HepG2 (cell line): ENCODE data around the gene SLC16A5. TPM values are rescaled to one million over a fixed set of nuclear protein-coding genes. Genes with fewer than 3 reads are reported as not detected.

Experiments used
- HOXA5 ChIP-seq: sonication (generic); formaldehyde crosslinking; IDR thresholded peaks from 2 replicates; pipeline ENCODE4 v1.4.0; 2020; ENCODE audit warnings: missing genetic modification reagents
- IKZF4 ChIP-seq: sonication (generic); formaldehyde crosslinking; IDR thresholded peaks from 2 replicates; pipeline ENCODE4 v1.5.1; 2020; ENCODE audit warnings: borderline replicate concordance, mild to moderate bottlenecking, low read depth, missing genetic modification reagents; ENCODE audit errors: not compliant biosample characterization
- MED13 ChIP-seq: sonication (generic); formaldehyde crosslinking; IDR thresholded peaks from 2 replicates; pipeline ENCODE4 v1.5.0; 2020; ENCODE audit warnings: missing genetic modification reagents
- MEIS1 ChIP-seq: sonication (generic); formaldehyde crosslinking; IDR thresholded peaks from 2 replicates; pipeline ENCODE4 v1.9.0; 2021; ENCODE audit warnings: mild to moderate bottlenecking, missing genetic modification reagents, moderate library complexity, borderline replicate concordance
- NR2C2 ChIP-seq: sonication (generic); formaldehyde crosslinking; IDR thresholded peaks from 2 replicates; pipeline ENCODE4 v1.4.0; 2020; ENCODE audit warnings: missing genetic modification reagents, mild to moderate bottlenecking, moderate library complexity, borderline replicate concordance
- RNF219 ChIP-seq: sonication (generic); formaldehyde crosslinking; IDR thresholded peaks from 2 replicates; pipeline ENCODE4 v1.5.0; 2020; ENCODE audit warnings: mild to moderate bottlenecking, missing genetic modification reagents
- SATB2 ChIP-seq: sonication (generic); formaldehyde crosslinking; IDR thresholded peaks from 2 replicates; pipeline ENCODE4 v1.5.0; 2020; ENCODE audit warnings: missing genetic modification reagents
- TFDP1 ChIP-seq: IDR thresholded peaks from 2 replicates; pipeline ENCODE4 v1.6.1; 2016; ENCODE audit warnings: missing compliant biosample characterization, missing genetic modification reagents, borderline replicate concordance
- ZBTB20 ChIP-seq: sonication (generic); formaldehyde crosslinking; IDR thresholded peaks from 2 replicates; pipeline ENCODE4 v1.8.1; 2023; ENCODE audit warnings: missing genetic modification reagents, low read depth, mild to moderate bottlenecking, borderline replicate concordance
- ZNF207 ChIP-seq: fragments of 450-650 bp; IDR thresholded peaks from 2 replicates; pipeline ENCODE4 v1.6.1; 2016; ENCODE audit warnings: antibody characterized with exemption, borderline replicate concordance
- ZNF34 ChIP-seq: sonication (generic); formaldehyde crosslinking; IDR thresholded peaks from 2 replicates; pipeline ENCODE4 v1.4.0; 2020; ENCODE audit warnings: mild to moderate bottlenecking, missing genetic modification reagents, borderline replicate concordance
- ZNF691 ChIP-seq: sonication (generic); formaldehyde crosslinking; IDR thresholded peaks from 2 replicates; pipeline ENCODE4 v1.4.0; 2020; ENCODE audit warnings: missing genetic modification reagents, low read depth, mild to moderate bottlenecking, borderline replicate concordance
- polyA plus RNA-seq, 8 experiments: library from polyadenylated mRNA; depleted of rRNA in 3 of 8; stranded (reverse) in 7 of 8; unstranded in 1 of 8; fragments of >200 nt; fragmentation: Illumina TruSeq in 4 of 8; extraction: Trizol in 4 of 8; gene quantifications; 2 replicates each; pipeline versions ENCODE4 v1.2.1 to v1.2.3, GENCODE V29; 2011 to 2016; ENCODE audit warnings: low read depth in 4 of 8, missing spikeins in 1 of 8, mixed read lengths in 1 of 8; ENCODE audit not compliant: insufficient read depth in 1 of 8
- total RNA-seq, 5 experiments: library from RNA; depleted of rRNA; stranded (reverse); fragments of >200 nt; fragmentation: Illumina TruSeq; extraction: Trizol; gene quantifications; 2 replicates each; pipeline ENCODE4 v1.2.3, GENCODE V29; 2016; ENCODE audit warnings: low read depth in 1 of 5
- TF ChIP-seq, protein P1 (sequence below): sonication (generic); formaldehyde crosslinking; IDR thresholded peaks from 2 replicates; pipeline ENCODE4 v1.4.0; 2020; ENCODE audit warnings: missing genetic modification reagents
- TF ChIP-seq, protein P2 (sequence below), 2 experiments: sonication (generic) in 1 of 2; formaldehyde crosslinking in 1 of 2; IDR thresholded peaks; 2 replicates each; pipeline versions ENCODE4 v1.4.0 to v1.6.1; 2016 to 2020; ENCODE audit warnings: borderline replicate concordance in 1 of 2, low read depth in 1 of 2, mild to moderate bottlenecking in 1 of 2, missing genetic modification reagents in 1 of 2
- TF ChIP-seq, protein P3 (sequence below): sonication (generic); IDR thresholded peaks from 2 replicates; pipeline ENCODE4 v1.6.1; 2016; ENCODE audit warnings: low read depth, borderline replicate concordance

The SLC16A5 gene
- total and polyA plus RNA-seq, 2 of the 13 experiments (the other 11 are each of a cell fraction or from before 2014, with no cell fraction given), result 0.69 to 5.6 TPM

DNA sequence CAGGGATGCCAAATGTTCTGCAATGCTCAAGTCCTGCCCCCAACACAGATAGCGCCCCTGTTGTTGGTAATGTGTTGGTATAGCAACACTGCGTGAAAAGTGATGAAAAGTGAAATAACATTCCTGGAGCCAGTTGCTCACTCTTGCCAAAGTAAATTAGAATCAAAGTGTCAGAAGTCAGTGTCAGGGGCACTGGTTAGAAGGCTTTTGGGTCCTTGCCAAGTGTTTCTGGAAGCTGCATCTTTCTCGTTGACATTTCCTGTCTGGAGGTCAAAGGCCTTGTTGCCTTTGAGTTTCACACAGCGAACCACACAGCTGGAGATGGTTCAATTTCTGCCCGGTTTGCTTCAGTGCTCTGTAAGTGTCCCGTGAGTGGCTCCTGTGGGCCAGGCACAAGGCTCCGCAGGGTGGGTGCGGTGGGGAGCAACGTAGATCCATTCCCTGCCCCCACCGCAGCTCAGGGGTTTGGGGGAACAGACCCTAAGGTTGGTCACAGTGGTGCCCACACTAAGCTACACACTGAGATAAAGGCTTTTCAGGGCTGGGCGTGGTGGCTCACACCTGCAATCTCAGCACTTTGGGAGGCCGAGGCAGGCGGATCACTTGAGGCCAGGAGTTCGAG, 3.6 kb upstream of the SLC16A5 start (continued):
- no peak for TF ChIP-seq RNF219 (CRISPR knock-in tag)
- peak; percentile 91 for TF ChIP-seq NR2C2
- TF ChIP-seq, protein P1, sequence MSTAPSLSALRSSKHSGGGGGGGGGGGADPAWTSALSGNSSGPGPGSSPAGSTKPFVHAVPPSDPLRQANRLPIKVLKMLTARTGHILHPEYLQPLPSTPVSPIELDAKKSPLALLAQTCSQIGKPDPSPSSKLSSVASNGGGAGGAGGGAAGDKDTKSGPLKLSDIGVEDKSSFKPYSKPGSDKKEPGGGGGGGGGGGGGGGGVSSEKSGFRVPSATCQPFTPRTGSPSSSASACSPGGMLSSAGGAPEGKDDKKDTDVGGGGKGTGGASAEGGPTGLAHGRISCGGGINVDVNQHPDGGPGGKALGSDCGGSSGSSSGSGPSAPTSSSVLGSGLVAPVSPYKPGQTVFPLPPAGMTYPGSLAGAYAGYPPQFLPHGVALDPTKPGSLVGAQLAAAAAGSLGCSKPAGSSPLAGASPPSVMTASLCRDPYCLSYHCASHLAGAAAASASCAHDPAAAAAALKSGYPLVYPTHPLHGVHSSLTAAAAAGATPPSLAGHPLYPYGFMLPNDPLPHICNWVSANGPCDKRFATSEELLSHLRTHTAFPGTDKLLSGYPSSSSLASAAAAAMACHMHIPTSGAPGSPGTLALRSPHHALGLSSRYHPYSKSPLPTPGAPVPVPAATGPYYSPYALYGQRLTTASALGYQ (CRISPR knock-in tag), result peak; percentile 73; the same call in 1 of the 2 replicates
- TF ChIP-seq MEIS1 (CRISPR knock-in tag), result peak; percentile 91; the same call in 1 of the 2 replicates
- TF ChIP-seq, protein P2, sequence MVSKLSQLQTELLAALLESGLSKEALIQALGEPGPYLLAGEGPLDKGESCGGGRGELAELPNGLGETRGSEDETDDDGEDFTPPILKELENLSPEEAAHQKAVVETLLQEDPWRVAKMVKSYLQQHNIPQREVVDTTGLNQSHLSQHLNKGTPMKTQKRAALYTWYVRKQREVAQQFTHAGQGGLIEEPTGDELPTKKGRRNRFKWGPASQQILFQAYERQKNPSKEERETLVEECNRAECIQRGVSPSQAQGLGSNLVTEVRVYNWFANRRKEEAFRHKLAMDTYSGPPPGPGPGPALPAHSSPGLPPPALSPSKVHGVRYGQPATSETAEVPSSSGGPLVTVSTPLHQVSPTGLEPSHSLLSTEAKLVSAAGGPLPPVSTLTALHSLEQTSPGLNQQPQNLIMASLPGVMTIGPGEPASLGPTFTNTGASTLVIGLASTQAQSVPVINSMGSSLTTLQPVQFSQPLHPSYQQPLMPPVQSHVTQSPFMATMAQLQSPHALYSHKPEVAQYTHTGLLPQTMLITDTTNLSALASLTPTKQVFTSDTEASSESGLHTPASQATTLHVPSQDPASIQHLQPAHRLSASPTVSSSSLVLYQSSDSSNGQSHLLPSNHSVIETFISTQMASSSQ (IDR thresholded peaks at IDR 0.05; ENCODE audit: low read depth), result peak; percentile 61; the same call in 1 of the 2 replicates
- TF ChIP-seq, protein P2 (CRISPR knock-in tag; IDR thresholded peaks at IDR 0.05; ENCODE audit: borderline replicate concordance), result peak; percentile 75; the same call in 1 of the 2 replicates
- no peak; the same call in 1 of the 2 replicates for TF ChIP-seq MED13 (CRISPR knock-in tag)
- TF ChIP-seq SATB2 (CRISPR knock-in tag), result no peak
- TF ChIP-seq ZNF691 (CRISPR knock-in tag), result peak; percentile 55; the same call in 1 of the 2 replicates
- peak; percentile 35; the same call in 1 of the 2 replicates for TF ChIP-seq TFDP1 (CRISPR knock-in tag)
- TF ChIP-seq ZBTB20 (CRISPR knock-in tag), result peak; percentile 65; the same call in 1 of the 2 replicates
- TF ChIP-seq HOXA5 (CRISPR knock-in tag), result 0 out of 2 replicates have a peak, but pooled peaks have one; percentile 41
- no peak for TF ChIP-seq ZNF34
- TF ChIP-seq, protein P3, sequence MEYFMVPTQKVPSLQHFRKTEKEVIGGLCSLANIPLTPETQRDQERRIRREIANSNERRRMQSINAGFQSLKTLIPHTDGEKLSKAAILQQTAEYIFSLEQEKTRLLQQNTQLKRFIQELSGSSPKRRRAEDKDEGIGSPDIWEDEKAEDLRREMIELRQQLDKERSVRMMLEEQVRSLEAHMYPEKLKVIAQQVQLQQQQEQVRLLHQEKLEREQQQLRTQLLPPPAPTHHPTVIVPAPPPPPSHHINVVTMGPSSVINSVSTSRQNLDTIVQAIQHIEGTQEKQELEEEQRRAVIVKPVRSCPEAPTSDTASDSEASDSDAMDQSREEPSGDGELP, result peak; percentile 98
- TF ChIP-seq ZNF207, result no peak
- TF ChIP-seq IKZF4 (CRISPR knock-in tag), result no peak
